ENCODE results near the gene ACOT9. TPM values are rescaled to one million over a fixed set of nuclear protein-coding genes. Genes with fewer than 3 reads are reported as not detected.

The ACOT9 gene
- total and polyA plus RNA-seq, 10 donors, result 25.7 to 46.9 (median 38.5) TPM

DNA sequence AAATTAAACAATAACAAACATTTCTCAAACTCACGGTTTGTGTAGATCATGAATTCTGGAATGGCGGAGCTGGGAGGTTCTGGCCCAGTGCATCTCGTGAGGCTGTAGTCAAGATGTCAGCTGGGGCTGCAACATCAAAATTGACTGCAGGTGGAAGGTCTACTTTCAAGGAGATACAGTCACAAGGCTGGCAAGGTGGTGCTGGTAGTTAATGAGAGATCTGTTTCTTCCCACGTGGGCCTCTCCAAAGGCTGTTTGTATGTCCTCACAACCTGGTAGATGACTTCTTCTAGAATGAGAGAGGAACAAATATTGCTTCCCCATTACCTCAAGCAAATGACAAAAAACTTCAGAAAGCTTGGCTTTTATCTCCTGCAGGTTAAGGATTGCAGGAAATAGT, 83.7 kb downstream of the ACOT9 start:
- intact Hi-C loops (cut with DNase I; ENCODE audit: low total_unique reads), result no loop called here
- Histone ChIP-seq H3K27ac (no peak overlapping the region), H3K9me3 (no peaks in the 10 kb centered on the region), H3K4me1 (peaks cover 0 to 9% (median 3%) of the 10 kb centered on the region in 6 donors), H3K27me3 (replicated peaks in 1 of 7) (peaks cover 0 to 7% (median 0%) of the 10 kb centered on the region in 7 donors), H3K36me3 (no peaks in the 10 kb centered on the region), H3K4me3 (no peak overlapping the region)
- TF ChIP-seq, protein P1, sequence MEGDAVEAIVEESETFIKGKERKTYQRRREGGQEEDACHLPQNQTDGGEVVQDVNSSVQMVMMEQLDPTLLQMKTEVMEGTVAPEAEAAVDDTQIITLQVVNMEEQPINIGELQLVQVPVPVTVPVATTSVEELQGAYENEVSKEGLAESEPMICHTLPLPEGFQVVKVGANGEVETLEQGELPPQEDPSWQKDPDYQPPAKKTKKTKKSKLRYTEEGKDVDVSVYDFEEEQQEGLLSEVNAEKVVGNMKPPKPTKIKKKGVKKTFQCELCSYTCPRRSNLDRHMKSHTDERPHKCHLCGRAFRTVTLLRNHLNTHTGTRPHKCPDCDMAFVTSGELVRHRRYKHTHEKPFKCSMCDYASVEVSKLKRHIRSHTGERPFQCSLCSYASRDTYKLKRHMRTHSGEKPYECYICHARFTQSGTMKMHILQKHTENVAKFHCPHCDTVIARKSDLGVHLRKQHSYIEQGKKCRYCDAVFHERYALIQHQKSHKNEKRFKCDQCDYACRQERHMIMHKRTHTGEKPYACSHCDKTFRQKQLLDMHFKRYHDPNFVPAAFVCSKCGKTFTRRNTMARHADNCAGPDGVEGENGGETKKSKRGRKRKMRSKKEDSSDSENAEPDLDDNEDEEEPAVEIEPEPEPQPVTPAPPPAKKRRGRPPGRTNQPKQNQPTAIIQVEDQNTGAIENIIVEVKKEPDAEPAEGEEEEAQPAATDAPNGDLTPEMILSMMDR (IDR thresholded peaks at IDR 0.05 in 8 of 11, conservative IDR thresholded peaks at IDR 0.05 in 3 of 11), result no peak
- no peak for TF ChIP-seq POLR2A (IDR thresholded peaks at IDR 0.05)
- TF ChIP-seq POLR2AphosphoS5 (IDR thresholded peaks at IDR 0.05), result no peak
- no peak for DNase-seq
- 71 to 94% (median 86%) methylated on average over 4 of the region's 4 CpGs for WGBS, 5 donors

DNA sequence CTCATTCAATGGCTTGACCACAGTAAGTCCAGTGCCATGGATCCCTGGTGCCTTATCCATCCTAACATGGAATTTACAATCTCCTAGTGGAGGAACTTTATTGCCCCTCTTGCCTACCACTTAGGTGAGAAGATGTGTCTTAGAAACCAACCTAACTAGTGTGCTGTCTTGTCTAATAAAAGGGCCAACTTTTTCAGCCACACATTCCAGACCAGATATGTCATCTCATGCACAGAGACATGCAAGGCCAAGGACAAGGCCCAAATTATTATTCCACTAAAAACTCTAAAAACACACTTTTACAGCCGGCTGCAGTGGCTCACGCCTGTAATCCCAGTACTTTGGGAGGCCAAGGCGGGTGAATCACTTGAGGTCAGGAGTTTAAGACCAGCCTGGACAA, 86.4 kb downstream of the ACOT9 start:
- no peak for DNase-seq
- no peak overlapping the region for H3K4me3 ChIP-seq
- H3K4me1 ChIP-seq, result no peaks in the 10 kb centered on the region
- 66 to 96% (median 91%) methylated on average over 3 of the region's 3 CpGs for whole genome bisulfite sequencing, 5 donors
- H3K9me3 ChIP-seq, result no peaks in the 10 kb centered on the region
- no peak overlapping the region for H3K27ac ChIP-seq
- TF ChIP-seq POLR2AphosphoS5 (IDR thresholded peaks at IDR 0.05), result no peak
- TF ChIP-seq, protein P1 (IDR thresholded peaks at IDR 0.05 in 8 of 11, conservative IDR thresholded peaks at IDR 0.05 in 3 of 11), result no peak
- TF ChIP-seq POLR2A (IDR thresholded peaks at IDR 0.05), result no peak
- no peaks in the 10 kb centered on the region for H3K36me3 ChIP-seq
- intact Hi-C loops (cut with DNase I; ENCODE audit: low total_unique reads), result no loop called here
- H3K27me3 ChIP-seq (replicated peaks in 1 of 7), result peaks cover 0 to 7% (median 0%) of the 10 kb centered on the region in 7 donors

DNA sequence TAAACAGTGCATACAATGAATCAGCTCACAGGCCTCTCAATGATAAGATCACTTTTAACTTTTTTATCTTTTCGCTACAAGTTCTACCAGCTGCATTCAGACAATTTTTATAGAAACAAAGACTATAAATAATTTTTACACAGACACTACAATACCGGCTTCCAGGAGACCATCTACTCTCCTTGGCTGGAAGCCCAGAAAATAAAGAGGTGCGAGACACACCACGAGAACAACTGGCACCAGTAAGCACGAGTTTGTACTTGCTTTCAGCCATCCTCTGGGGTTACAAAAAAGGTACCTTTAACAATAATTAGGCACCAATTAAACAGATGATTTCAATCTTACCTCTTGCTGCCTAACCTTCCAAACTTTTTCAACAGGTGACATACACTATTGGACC, 87.0 kb downstream of the ACOT9 start:
- TF ChIP-seq POLR2AphosphoS5 (IDR thresholded peaks at IDR 0.05) (no peak), POLR2A (IDR thresholded peaks at IDR 0.05) (no peak)
- TF ChIP-seq, protein P1 (IDR thresholded peaks at IDR 0.05 in 8 of 11, conservative IDR thresholded peaks at IDR 0.05 in 3 of 11), result no peak
- Histone ChIP-seq H3K9me3 (no peaks in the 10 kb centered on the region), H3K4me1 (no peaks in the 10 kb centered on the region), H3K36me3 (no peaks in the 10 kb centered on the region), H3K27me3 (replicated peaks in 1 of 7) (peaks cover 0 to 7% (median 0%) of the 10 kb centered on the region in 7 donors), H3K27ac (no peak overlapping the region), H3K4me3 (no peak overlapping the region)
- DNase-seq, result no peak
- intact Hi-C loops (cut with DNase I; ENCODE audit: low total_unique reads), result no loop called here
- WGBS, 5 donors, result 46 to 67% (median 53%) methylated on average over 5 of the region's 5 CpGs

Small RNA genes lying within 50 kb of the gene (small RNA-seq; reads per million reads assigned to genes)
- 0 reads per million in 4 donors for gene RF00019

Other genes with a start within 250 kb of the ACOT9 start
- gene PRDX4, start 75.8 kb downstream of the ACOT9 start, total RNA-seq, result 100 to 1,000 TPM in 1 of 7 donors, 10 to 100 TPM in 6; 28.1 to 107 (median 38.7) TPM
- gene PRDX4, start 75.8 kb downstream of the ACOT9 start, polyA plus RNA-seq, result 10 to 100 TPM; 13.5 to 39.2 (median 34.1) TPM
- 1,000 to 10,000 TPM in 3 of 7 donors, 100 to 1,000 TPM in 4; 714 to 2,832 (median 962) TPM for gene SAT1, start 39.9 kb upstream of the ACOT9 start, total RNA-seq
- gene SAT1, start 39.9 kb upstream of the ACOT9 start, polyA plus RNA-seq, result 1,000 to 10,000 TPM in 2 of 3 donors, 100 to 1,000 TPM in 1; 809 to 1,355 (median 1,000) TPM
- 10 to 100 TPM in 6 of 7 donors, 1 to 10 TPM in 1; 5.8 to 18.0 (median 11.2) TPM for gene APOO, start 164.7 kb upstream of the ACOT9 start, total RNA-seq
- gene APOO, start 164.7 kb upstream of the ACOT9 start, polyA plus RNA-seq, result 10 to 100 TPM; 10.2 to 14.5 (median 12.7) TPM
- gene CXorf58, start 164.7 kb upstream of the ACOT9 start, total RNA-seq, result under 1 TPM in 2 of 7 donors, not detected in 5; 0.36 to 0.92 TPM
- gene CXorf58, start 164.7 kb upstream of the ACOT9 start, polyA plus RNA-seq, result under 1 TPM; 0.04 to 0.16 (median 0.06) TPM